PC-3 (cell line): ENCODE results near the gene SPHK1. TPM values are rescaled to one million over a fixed set of nuclear protein-coding genes. Genes with fewer than 3 reads are reported as not detected.

Experiments used
- ATAC-seq: fragments of 200-7000 bp; cut with Tn5 transposase; 2 replicates; pipeline ENCODE4 v1.9.1; 2020; ENCODE audit warnings: mild to moderate bottlenecking, moderate library complexity
- BruUV-seq: library from RNA; stranded (reverse); fragments of 400-500 nt; replicated peaks from 2 replicates; lab custom pipeline; 2021; lab: Mats Ljungman, UMichigan
- CTCF ChIA-PET: fragments of 300-600 bp; sonication (Branson Sonifier 250); formaldehyde crosslinking; loops from one replicate; lab custom pipeline; 2022; ENCODE audit warnings: antibody characterized with exemption; lab: Charles Lee
- POLR2A ChIA-PET: fragments of 300-600 bp; sonication (Branson Sonifier 250); formaldehyde crosslinking; loops from one replicate; lab custom pipeline; 2022; ENCODE audit warnings: antibody characterized with exemption; ENCODE audit not compliant: unreplicated experiment; lab: Charles Lee
- DNase-seq: peaks from one replicate; pipeline ENCODE4 v3.0.0-alpha.2; 2015
- H2AFZ ChIP-seq: fragments of 300-600 bp; sonication (generic); 2 replicates; pipeline ENCODE4 v1.6.0; 2016; ENCODE audit warnings: antibody characterized with exemption, low read length
- H3F3A ChIP-seq: fragments of 300-600 bp; sonication (generic); one replicate; pipeline ENCODE4 v1.6.0; 2017; ENCODE audit warnings: antibody characterized with exemption, low read length, control low read depth, mild to moderate bottlenecking; ENCODE audit not compliant: unreplicated experiment
- H3K27ac ChIP-seq: fragments of 300-600 bp; sonication (generic); 2 replicates; pipeline ENCODE4 v1.5.1; 2016; ENCODE audit warnings: mild to moderate bottlenecking, low read length
- H3K27me3 ChIP-seq: fragments of 300-600 bp; sonication (generic); 2 replicates; pipeline ENCODE4 v1.6.1; 2016; ENCODE audit warnings: low read length, mixed read lengths
- H3K36me3 ChIP-seq: fragments of 300-600 bp; sonication (generic); 2 replicates; pipeline ENCODE4 v1.6.1; 2016; ENCODE audit warnings: low read depth, mixed run types, low read length, mixed read lengths
- H3K4me1 ChIP-seq: fragments of 300-600 bp; sonication (generic); 2 replicates; pipeline ENCODE4 v1.5.1; 2016; ENCODE audit warnings: low read length; ENCODE audit not compliant: insufficient read depth
- H3K4me2 ChIP-seq: fragments of 300-600 bp; sonication (generic); 2 replicates; pipeline ENCODE4 v1.6.0; 2016; ENCODE audit warnings: low read length
- H3K4me3 ChIP-seq: fragments of 300-600 bp; sonication (generic); 2 replicates; pipeline ENCODE4 v1.5.1; 2016; ENCODE audit warnings: mild to moderate bottlenecking, low read length, mixed read lengths
- H3K79me2 ChIP-seq: fragments of 300-600 bp; sonication (generic); 2 replicates; pipeline ENCODE4 v1.6.1; 2017; ENCODE audit warnings: low read length, mixed read lengths
- H3K9ac ChIP-seq: fragments of 300-600 bp; sonication (generic); 2 replicates; pipeline ENCODE4 v1.6.0; 2016; ENCODE audit warnings: mild to moderate bottlenecking, low read length
- H3K9me2 ChIP-seq: fragments of 300-600 bp; sonication (generic); replicated peaks from 2 replicates; pipeline ENCODE4 v1.6.1; 2016; ENCODE audit warnings: mixed run types, low read length, mixed read lengths
- H3K9me3 ChIP-seq: fragments of 300-600 bp; sonication (generic); 2 replicates; pipeline ENCODE4 v1.6.1; 2016; ENCODE audit warnings: low read length, mixed read lengths
- H4K20me1 ChIP-seq: fragments of 300-600 bp; sonication (generic); 2 replicates; pipeline ENCODE4 v1.6.1; 2016; ENCODE audit warnings: low read length, mixed read lengths
- EZH2 ChIP-seq: fragments of 300-600 bp; sonication (generic); IDR thresholded peaks from one replicate; pipeline ENCODE4 v1.6.1; 2017; ENCODE audit warnings: antibody characterized with exemption, mild to moderate bottlenecking, low read length; ENCODE audit not compliant: unreplicated experiment
- EZH2phosphoT487 ChIP-seq: fragments of 300-600 bp; sonication (generic); IDR thresholded peaks from 2 replicates; pipeline ENCODE4 v1.6.1; 2018; ENCODE audit warnings: mild to moderate bottlenecking, antibody characterized with exemption, low read length, borderline replicate concordance
- intact Hi-C: fragments of 100-400 bp; cut with micrococcal nuclease; formaldehyde crosslinking; loops from 2 replicates; pipeline ENCODE4 v1.9.0; 2023
- total RNA-seq: library from RNA; depleted of rRNA; stranded (reverse); fragments of >200 nt; gene quantifications from 2 replicates; pipeline ENCODE4 v1.2.3, GENCODE V29; 2014
- TF ChIP-seq, protein P1 (sequence below): fragments of 300-600 bp; sonication (generic); conservative IDR thresholded peaks from 2 replicates; pipeline ENCODE4 v1.5.1; 2017; ENCODE audit warnings: antibody characterized with exemption, low read depth, mild to moderate bottlenecking, low read length

SPHK1 gene
- total RNA-seq, 1 experiment from 2014 or later: 54.2 TPM

DNA sequence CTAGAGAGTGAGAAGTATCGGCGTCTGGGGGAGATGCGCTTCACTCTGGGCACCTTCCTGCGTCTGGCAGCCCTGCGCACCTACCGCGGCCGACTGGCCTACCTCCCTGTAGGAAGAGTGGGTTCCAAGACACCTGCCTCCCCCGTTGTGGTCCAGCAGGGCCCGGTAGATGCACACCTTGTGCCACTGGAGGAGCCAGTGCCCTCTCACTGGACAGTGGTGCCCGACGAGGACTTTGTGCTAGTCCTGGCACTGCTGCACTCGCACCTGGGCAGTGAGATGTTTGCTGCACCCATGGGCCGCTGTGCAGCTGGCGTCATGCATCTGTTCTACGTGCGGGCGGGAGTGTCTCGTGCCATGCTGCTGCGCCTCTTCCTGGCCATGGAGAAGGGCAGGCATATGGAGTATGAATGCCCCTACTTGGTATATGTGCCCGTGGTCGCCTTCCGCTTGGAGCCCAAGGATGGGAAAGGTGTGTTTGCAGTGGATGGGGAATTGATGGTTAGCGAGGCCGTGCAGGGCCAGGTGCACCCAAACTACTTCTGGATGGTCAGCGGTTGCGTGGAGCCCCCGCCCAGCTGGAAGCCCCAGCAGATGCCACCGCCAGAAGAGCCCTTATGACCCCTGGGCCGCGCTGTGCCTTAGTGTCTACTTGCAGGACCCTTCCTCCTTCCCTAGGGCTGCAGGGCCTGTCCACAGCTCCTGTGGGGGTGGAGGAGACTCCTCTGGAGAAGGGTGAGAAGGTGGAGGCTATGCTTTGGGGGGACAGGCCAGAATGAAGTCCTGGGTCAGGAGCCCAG lies 2.8 kb downstream of the SPHK1 start:
- no peaks in the 10 kb centered on the region for H3K9me3 ChIP-seq
- H3K27me3 ChIP-seq: no peaks in the 10 kb centered on the region
- ATAC-seq: no peak
- ChIA-PET CTCF (interaction anchor here (0.5 to 2.4 kb wide), 2 partner anchors 11 to 17 kb away, joined by 3 to 14 read pairs; no protein-coding TSS in a partner anchor), POLR2A (no interaction called here)
- peaks cover 11% of the 10 kb centered on the region for H3K79me2 ChIP-seq
- BruUV-seq: no TSS peak
- peaks cover 21% of the 10 kb centered on the region for H3K4me1 ChIP-seq
- TF ChIP-seq, protein P1, sequence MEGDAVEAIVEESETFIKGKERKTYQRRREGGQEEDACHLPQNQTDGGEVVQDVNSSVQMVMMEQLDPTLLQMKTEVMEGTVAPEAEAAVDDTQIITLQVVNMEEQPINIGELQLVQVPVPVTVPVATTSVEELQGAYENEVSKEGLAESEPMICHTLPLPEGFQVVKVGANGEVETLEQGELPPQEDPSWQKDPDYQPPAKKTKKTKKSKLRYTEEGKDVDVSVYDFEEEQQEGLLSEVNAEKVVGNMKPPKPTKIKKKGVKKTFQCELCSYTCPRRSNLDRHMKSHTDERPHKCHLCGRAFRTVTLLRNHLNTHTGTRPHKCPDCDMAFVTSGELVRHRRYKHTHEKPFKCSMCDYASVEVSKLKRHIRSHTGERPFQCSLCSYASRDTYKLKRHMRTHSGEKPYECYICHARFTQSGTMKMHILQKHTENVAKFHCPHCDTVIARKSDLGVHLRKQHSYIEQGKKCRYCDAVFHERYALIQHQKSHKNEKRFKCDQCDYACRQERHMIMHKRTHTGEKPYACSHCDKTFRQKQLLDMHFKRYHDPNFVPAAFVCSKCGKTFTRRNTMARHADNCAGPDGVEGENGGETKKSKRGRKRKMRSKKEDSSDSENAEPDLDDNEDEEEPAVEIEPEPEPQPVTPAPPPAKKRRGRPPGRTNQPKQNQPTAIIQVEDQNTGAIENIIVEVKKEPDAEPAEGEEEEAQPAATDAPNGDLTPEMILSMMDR: no peak
- no peak for TF ChIP-seq EZH2
- TF ChIP-seq EZH2phosphoT487: no peak
- H3K9me2 ChIP-seq: no peaks in the 10 kb centered on the region
- H3K27ac ChIP-seq: no peak overlapping the region
- H3K36me3 ChIP-seq: peaks cover 13% of the 10 kb centered on the region
- H3K4me2 ChIP-seq: no peak overlapping the region
- DNase-seq: no peak
- H3K4me3 ChIP-seq: no peak overlapping the region
- no peaks in the 10 kb centered on the region for H3F3A ChIP-seq
- no peak overlapping the region for H2AFZ ChIP-seq
- intact Hi-C loops: loop anchor here (5.0 kb wide), 1 partner anchor 35 kb away; the partner anchor contains the start of gene PRPSAP1
- no peaks in the 10 kb centered on the region for H4K20me1 ChIP-seq
- H3K9ac ChIP-seq: no peak overlapping the region

DNA sequence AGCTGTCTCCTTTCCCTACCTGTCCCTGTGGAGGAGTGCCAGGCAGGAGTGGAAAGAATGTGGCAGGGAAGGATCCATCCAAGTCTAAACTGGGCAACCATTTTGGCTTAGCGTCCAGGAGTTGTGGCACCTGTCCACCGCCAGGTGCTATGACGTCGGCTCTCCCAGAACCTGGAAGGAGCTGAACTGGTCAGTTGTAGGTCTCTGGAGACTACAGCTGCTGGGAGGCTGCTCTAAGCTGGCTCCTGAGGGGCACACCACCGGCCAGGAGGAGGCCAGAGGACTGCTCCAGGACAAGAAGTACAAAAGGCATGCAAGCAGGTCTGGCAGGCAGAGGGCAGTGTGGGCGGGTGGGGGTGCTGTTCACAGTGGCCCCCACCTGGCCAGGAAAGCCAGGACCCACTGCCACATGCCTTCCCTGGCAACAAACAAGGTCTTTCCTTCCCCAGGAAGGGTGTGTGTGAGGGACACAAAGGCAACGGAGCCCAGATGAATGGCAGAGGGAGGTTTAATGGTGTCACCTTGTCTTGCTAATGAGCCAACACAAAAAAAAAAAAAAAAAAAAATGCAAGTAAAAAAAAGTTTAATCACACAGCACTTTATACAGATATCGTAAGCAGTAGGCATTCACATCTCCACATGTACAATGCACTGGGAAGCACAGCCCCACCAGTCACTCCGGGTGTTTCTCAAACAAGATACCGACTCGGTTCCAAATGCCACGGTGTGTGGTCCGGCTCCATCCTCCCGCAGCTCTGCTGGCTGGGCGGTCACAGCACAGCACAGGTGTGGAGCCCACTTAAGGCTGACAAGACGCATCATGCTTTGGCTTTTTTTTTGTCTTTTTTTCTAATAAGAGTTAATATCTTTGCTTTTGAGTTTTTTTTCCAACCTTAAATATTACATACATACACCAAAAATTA lies 4.8 kb downstream of the SPHK1 start:
- ATAC-seq (no peak), DNase-seq (no peak)
- Histone ChIP-seq H3K27me3 (no peaks in the 10 kb centered on the region), H3K36me3 (peaks cover 18% of the 10 kb centered on the region), H3K9me2 (no peaks in the 10 kb centered on the region), H3K9me3 (no peaks in the 10 kb centered on the region), H4K20me1 (no peaks in the 10 kb centered on the region), H3K4me1 (peaks cover 19% of the 10 kb centered on the region), H3K9ac (no peak overlapping the region), H3F3A (no peaks in the 10 kb centered on the region), H3K79me2 (peaks cover 11% of the 10 kb centered on the region), H2AFZ (no peak overlapping the region), H3K27ac (no peak overlapping the region), H3K4me3 (no peak overlapping the region), H3K4me2 (no peak overlapping the region)
- TF ChIP-seq EZH2phosphoT487 (no peak), EZH2 (no peak)
- TF ChIP-seq, protein P1: 0 out of 2 replicates have a peak, but pooled peaks have one; percentile 34
- TSS peak; percentile 4 for BruUV-seq
- intact Hi-C loops: loop anchor here (5.0 kb wide), 1 partner anchor 37 kb away; the partner anchor contains the start of gene PRPSAP1
- POLR2A ChIA-PET: interaction anchor here (0.6 to 0.7 kb wide), 3 partner anchors 74 to 294 kb away, joined by 3 to 9 read pairs (median 5); no protein-coding TSS in a partner anchor
- CTCF ChIA-PET: interaction anchor here (0.5 to 0.8 kb wide), 3 partner anchors 57 to 258 kb away, joined by 4 to 8 read pairs (median 5); no protein-coding TSS in a partner anchor
